ENCODE data around the gene ARHGAP18. TPM values are rescaled to one million over a fixed set of nuclear protein-coding genes. Genes with fewer than 3 reads are reported as not detected.

ARHGAP18 gene
- total RNA-seq, 4 donors from 2014 or later, result 2.8 to 9.0 (median 7.1) TPM

DNA sequence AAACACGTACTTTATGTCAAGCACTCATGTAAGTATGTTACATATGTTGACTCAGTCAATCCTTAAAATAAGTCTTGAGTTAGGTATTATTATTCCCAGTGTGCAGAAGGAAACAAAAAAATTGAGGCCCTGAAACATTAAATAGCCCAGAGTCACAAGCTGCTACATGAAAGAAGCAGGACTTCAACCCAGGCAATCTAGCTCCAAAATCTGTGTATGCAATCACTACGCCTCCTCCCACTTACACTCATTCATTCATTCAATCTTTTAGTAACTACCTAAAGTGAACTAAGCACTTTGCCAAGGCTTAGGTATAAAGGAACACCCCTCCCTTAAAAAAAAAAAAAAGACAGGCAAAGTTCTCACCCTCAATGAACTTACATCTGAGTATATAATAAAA is 9.3 kb downstream of the ARHGAP18 start:
- intact Hi-C loops (cut with DNase I), result no loop called here
- 77 to 90% methylated on average over 2 of the region's 2 CpGs for WGBS, 2 donors

DNA sequence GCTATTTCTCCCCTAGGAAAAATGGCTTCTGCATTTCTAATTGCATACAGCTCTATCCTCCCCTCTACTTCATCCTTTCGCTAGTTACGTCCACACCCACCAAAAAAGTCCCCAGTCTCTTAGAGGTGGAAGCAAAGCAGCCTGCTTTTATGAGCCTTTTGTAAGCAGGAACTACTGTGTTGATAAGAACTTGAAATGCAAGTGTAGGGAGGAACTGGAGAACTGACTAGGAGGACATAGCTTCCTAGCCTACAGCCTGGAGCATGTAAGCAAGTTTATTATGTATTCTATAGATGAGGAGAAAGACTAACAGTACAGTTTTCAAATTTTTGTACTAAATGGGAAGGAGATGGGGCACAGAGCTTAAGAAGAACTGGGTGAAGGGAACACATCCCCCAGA is 10.3 kb downstream of the ARHGAP18 start:
- H3K4me1 ChIP-seq, result peaks cover 0 to 18% (median 0%) of the 10 kb centered on the region in 3 donors
- intact Hi-C loops (cut with DNase I), result no loop called here

More for the DNA sequence above, 9.3 kb downstream of the ARHGAP18 start:
- no peak for TF ChIP-seq POLR2A (IDR thresholded peaks at IDR 0.05)
- TF ChIP-seq, protein P1, sequence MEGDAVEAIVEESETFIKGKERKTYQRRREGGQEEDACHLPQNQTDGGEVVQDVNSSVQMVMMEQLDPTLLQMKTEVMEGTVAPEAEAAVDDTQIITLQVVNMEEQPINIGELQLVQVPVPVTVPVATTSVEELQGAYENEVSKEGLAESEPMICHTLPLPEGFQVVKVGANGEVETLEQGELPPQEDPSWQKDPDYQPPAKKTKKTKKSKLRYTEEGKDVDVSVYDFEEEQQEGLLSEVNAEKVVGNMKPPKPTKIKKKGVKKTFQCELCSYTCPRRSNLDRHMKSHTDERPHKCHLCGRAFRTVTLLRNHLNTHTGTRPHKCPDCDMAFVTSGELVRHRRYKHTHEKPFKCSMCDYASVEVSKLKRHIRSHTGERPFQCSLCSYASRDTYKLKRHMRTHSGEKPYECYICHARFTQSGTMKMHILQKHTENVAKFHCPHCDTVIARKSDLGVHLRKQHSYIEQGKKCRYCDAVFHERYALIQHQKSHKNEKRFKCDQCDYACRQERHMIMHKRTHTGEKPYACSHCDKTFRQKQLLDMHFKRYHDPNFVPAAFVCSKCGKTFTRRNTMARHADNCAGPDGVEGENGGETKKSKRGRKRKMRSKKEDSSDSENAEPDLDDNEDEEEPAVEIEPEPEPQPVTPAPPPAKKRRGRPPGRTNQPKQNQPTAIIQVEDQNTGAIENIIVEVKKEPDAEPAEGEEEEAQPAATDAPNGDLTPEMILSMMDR (IDR thresholded peaks at IDR 0.05), result no peak
- DNase-seq, result no peak
- peaks cover 0 to 12% (median 0%) of the 10 kb centered on the region in 3 donors for H3K4me1 ChIP-seq
- no peaks in the 10 kb centered on the region for H3K36me3 ChIP-seq
- H3K27ac ChIP-seq, result no peak overlapping the region
- no peaks in the 10 kb centered on the region for H3K9me3 ChIP-seq
- no peaks in the 10 kb centered on the region for H3K27me3 ChIP-seq
- H3K4me3 ChIP-seq, result no peak overlapping the region

DNA sequence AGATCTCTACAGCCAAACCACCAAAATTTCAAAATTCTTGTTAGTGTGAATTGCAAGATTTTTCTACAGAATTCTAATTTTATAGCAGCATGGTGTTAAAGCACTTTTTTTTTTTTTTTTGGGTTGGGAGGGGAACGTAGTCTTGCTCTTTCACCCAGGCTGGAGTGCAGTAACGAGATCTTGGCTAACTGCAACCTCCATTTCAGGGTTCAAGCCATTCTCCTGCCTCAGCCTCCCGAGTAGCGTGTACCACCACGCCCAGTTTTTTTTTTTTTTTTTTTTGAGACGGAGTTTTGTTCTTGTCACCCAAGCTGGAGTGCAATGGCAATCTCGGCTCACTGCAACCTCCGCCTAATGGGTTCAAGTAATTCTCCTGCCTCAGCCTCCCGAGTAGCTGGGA is 11.5 kb downstream of the ARHGAP18 start:
- H3K9me3 ChIP-seq, result no peaks in the 10 kb centered on the region
- intact Hi-C loops (cut with DNase I), result no loop called here
- TF ChIP-seq, protein P1 (IDR thresholded peaks at IDR 0.05), result no peak
- TF ChIP-seq POLR2A (IDR thresholded peaks at IDR 0.05), result no peak
- H3K27me3 ChIP-seq, result no peaks in the 10 kb centered on the region
- no peak for DNase-seq
- WGBS, 2 donors, result 92 to 94% methylated on average over 9 of the region's 9 CpGs
- no peak overlapping the region for H3K4me3 ChIP-seq
- no peak overlapping the region for H3K27ac ChIP-seq
- no peaks in the 10 kb centered on the region for H3K36me3 ChIP-seq
- H3K4me1 ChIP-seq, result peaks cover 0 to 18% (median 0%) of the 10 kb centered on the region in 3 donors

More for the DNA sequence above, 10.3 kb downstream of the ARHGAP18 start:
- Histone ChIP-seq H3K27me3 (no peaks in the 10 kb centered on the region), H3K27ac (no peak overlapping the region), H3K36me3 (no peaks in the 10 kb centered on the region), H3K9me3 (no peaks in the 10 kb centered on the region), H3K4me3 (no peak overlapping the region)
- no peak for TF ChIP-seq POLR2A (IDR thresholded peaks at IDR 0.05)
- TF ChIP-seq, protein P1 (IDR thresholded peaks at IDR 0.05), result no peak
- 88 to 95% methylated on average over 2 of the region's 2 CpGs for WGBS, 2 donors
- no peak for DNase-seq

GRCh38 chr6:129697788-129698187 is 12.2 kb downstream of the ARHGAP18 start:
- H3K4me3 ChIP-seq, result no peak overlapping the region
- TF ChIP-seq POLR2A (IDR thresholded peaks at IDR 0.05), result no peak
- TF ChIP-seq, protein P1 (IDR thresholded peaks at IDR 0.05), result no peak
- H3K9me3 ChIP-seq, result no peaks in the 10 kb centered on the region
- peaks cover 0 to 18% (median 0%) of the 10 kb centered on the region in 3 donors for H3K4me1 ChIP-seq
- H3K27me3 ChIP-seq, result no peaks in the 10 kb centered on the region
- no peak overlapping the region for H3K27ac ChIP-seq
- intact Hi-C loops (cut with DNase I), result no loop called here
- 89% methylated on average over 2 of the region's 2 CpGs for WGBS, 2 donors
- no peaks in the 10 kb centered on the region for H3K36me3 ChIP-seq
- DNase-seq, result no peak

DNA sequence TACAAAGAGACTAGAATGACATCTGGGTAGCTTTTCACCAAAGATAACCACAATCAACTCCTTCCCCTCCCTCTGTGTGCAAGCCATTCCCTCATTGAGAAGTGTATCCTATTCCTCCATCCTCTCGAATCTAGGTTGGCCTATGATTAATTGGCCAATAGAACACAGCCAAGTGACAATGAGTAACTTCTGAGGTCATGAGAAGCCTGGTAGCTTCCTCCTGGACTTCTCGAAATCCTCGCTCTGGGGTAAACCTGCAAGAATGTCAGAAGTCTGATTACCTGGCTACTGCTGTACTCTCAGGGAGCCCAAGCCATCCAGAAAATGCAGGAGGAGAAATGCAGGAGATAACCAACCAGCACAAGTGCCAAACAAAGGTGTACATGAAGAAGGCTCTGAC is 13.1 kb downstream of the ARHGAP18 start:
- no peak for DNase-seq
- intact Hi-C loops (cut with DNase I), result no loop called here
- Histone ChIP-seq H3K27ac (no peak overlapping the region), H3K4me3 (no peak overlapping the region), H3K27me3 (no peaks in the 10 kb centered on the region), H3K36me3 (no peaks in the 10 kb centered on the region), H3K9me3 (no peaks in the 10 kb centered on the region), H3K4me1 (peaks cover 0 to 20% (median 0%) of the 10 kb centered on the region in 3 donors)
- no peak for TF ChIP-seq POLR2A (IDR thresholded peaks at IDR 0.05)
- TF ChIP-seq, protein P1 (IDR thresholded peaks at IDR 0.05), result no peak
- 75 to 96% methylated on average over 1 to 3 of the region's 3 CpGs for WGBS, 2 donors
